BJ (cell line): Measurements from ENCODE around the gene SBNO2. TPM values are rescaled to one million over a fixed set of nuclear protein-coding genes. Genes with fewer than 3 reads are reported as not detected.

ENCODE experiments used
- CTCF ChIA-PET: fragments of 350-600 bp; formaldehyde crosslinking; extraction: SDS; loops from one replicate; lab custom pipeline; 2021; ENCODE audit warnings: antibody characterized with exemption, inconsistent platforms; lab: Yijun Ruan, JAX
- POLR2A ChIA-PET: fragments of 300-600 bp; sonication (Branson Sonifier 250); formaldehyde crosslinking; extraction: SDS; loops from one replicate; lab custom pipeline; 2021; ENCODE audit warnings: antibody characterized with exemption; lab: Charles Lee
- DNase-seq: peaks from one replicate; pipeline ENCODE4 v3.0.0-alpha.2; 2011; ENCODE audit warnings: low read depth
- H3K27me3 ChIP-seq: 2 replicates; pipeline ENCODE4 v1.6.0; 2011; ENCODE audit warnings: low read length; ENCODE audit not compliant: control insufficient read depth, insufficient read depth
- H3K36me3 ChIP-seq: 2 replicates; pipeline ENCODE4 v1.5.1; 2011; ENCODE audit warnings: low read length; ENCODE audit not compliant: control insufficient read depth, insufficient read depth
- H3K4me3 ChIP-seq: 2 replicates; pipeline ENCODE4 v1.5.1; 2011; ENCODE audit warnings: low read depth, mild to moderate bottlenecking, control low read depth, low read length
- CTCF ChIP-seq: IDR thresholded peaks from 2 replicates; pipeline ENCODE4 v1.5.1; 2011; ENCODE audit warnings: low read depth, mild to moderate bottlenecking, control low read depth, inconsistent platforms, low read length, moderate library complexity; ENCODE audit not compliant: insufficient read depth
- polyA plus RNA-seq: library from polyadenylated mRNA; depleted of rRNA; stranded (reverse); fragments of >200 nt; gene quantifications from 2 replicates; pipeline ENCODE4 v1.2.3, GENCODE V29; 2011

The SBNO2 gene
- polyA plus RNA-seq, 1 experiment, result 26.1 TPM

DNA sequence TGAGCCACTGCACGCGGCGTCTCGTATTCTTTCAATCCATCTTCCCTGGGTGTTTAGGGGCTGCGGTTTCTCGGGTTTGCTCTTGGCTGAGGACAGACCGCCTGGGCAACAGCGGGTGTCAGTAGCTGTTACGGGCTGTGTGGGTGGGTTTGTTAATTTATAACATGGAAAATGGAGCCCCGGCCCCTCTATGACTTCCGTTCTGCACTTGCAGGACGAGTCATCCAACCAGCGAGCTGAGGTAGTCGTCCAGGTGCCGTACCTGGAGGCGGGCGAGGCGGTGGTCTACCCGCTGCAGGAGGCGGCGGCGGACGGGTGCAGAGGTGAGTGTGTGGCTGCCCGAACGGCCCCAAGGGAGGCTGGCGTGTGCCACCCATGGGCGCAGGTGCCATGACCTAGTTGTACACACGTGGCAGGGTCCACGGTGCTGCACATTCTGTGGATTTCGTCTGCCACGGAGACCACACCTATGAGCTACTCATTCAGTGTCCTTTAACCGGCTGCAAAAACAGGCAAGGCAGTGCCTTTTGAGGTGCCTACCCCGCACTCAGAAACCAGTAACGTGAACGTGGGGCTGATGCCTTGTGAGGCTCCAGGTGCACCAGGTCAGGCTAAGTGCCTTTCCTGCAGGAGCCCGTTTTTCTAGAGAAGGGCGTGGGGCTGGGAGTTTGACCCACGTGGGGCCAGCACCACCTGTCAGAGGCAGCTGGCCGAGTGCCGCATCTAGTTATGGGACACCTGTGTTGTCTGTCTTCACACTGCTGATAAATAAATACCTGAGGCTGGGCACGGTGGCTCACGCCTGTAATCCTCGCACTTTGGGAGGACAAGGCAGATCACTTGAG, 89.8 kb downstream of the SBNO2 start:
- Histone ChIP-seq H3K4me3 (no peak overlapping the region), H3K27me3 (no peaks in the 10 kb centered on the region), H3K36me3 (peaks cover 15% of the 10 kb centered on the region)
- DNase-seq, result no peak
- ChIA-PET POLR2A (no interaction called here), CTCF (interaction anchor here (0.5 kb wide), 1 partner anchor 66 kb away, joined by 3 read pairs; no protein-coding TSS in a partner anchor)
- no peak for TF ChIP-seq CTCF

DNA sequence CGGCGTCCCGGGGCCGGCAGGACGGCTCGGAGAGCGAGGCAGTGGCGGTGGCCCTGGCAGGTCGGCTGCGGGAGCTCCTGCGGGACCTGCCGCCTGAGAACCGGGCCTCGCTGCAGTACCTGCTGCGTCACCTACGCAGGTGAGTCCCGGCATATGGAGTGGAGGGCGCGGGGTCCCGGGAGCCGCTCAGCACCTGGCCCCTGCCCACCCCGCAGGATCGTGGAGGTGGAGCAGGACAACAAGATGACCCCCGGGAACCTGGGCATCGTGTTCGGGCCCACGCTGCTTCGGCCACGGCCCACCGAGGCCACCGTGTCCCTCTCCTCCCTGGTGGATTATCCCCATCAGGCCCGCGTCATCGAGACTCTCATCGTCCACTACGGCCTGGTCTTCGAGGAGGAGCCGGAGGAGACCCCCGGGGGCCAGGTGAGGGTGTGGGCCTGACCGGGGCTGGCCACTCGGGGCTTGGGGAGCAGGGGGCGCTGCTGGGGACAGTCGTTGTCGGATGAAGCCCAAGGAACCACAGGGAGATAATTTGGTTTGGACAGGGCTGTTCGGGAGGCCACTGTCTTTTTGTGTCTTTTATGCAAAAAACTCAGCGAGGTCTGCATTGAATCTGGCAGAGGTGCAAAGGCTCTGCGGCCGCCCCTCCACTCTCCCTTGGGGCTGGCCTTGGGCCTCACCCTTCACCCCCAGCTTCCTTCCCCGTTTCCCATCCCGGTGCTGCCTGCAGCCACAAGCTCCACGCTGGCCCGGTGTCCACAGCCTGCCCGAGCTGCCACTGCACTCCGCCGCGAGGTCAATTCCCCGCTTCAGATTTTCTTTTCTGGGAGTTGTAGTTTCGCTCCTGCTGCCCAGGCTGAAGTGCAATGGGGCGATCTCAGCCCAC, 90.9 kb downstream of the SBNO2 start:
- TF ChIP-seq CTCF, result no peak
- ChIA-PET CTCF (no interaction called here), POLR2A (interaction anchor here (0.7 kb wide), 1 partner anchor 21 kb away, joined by 5 read pairs; no protein-coding TSS in a partner anchor)
- H3K36me3 ChIP-seq, result peaks cover 5% of the 10 kb centered on the region
- no peaks in the 10 kb centered on the region for H3K27me3 ChIP-seq
- H3K4me3 ChIP-seq, result no peak overlapping the region
- DNase-seq, result no peak

DNA sequence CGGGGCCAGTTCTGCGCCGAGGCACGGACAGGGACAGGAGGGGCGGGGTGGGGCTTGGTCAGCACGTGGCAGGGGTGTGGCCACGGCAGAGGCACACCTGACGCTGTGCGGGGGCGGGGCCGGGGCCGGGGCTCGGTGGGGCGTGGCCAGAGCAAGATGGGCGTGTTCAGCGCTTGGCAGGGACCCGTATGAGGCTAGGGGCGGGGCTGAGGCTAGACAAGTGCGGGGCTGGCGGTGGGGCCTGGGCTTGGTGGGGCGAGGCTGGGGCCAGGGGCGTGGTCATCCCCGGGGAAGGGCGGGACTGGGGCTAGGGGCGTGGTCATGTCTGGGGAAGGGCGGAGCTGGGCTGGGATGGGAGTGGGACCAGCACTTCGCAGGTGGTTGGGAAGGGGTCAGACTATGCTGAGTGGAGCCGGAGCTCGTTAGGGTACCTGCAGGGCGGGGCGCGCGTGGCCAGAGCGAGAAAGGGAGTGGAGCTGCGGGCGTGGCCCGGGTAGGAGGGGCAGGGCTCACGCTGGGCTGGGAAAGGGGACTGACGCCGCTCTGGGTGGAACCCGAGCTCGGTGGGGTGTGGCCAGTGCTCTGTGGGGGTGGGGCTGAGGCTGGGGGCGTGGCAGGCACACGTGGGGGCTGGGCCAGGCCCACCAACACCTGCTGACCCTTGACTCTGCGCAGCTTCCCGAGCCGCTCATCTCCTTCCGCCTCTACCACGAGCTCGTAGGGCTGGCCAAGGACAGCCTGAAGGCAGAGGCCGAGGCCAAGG, 91.7 kb downstream of the SBNO2 start:
- no peak for DNase-seq
- Histone ChIP-seq H3K27me3 (no peaks in the 10 kb centered on the region), H3K4me3 (peak overlapping the region; percentile 32), H3K36me3 (peaks cover 2% of the 10 kb centered on the region)
- TF ChIP-seq CTCF, result no peak
- CTCF ChIA-PET, result interaction anchor here (1.8 kb wide), 1 partner anchor 11 kb away, joined by 12 read pairs; no protein-coding TSS in a partner anchor
- POLR2A ChIA-PET, result interaction anchor here (0.7 kb wide), 1 partner anchor 20 kb away, joined by 5 read pairs; no protein-coding TSS in a partner anchor

DNA sequence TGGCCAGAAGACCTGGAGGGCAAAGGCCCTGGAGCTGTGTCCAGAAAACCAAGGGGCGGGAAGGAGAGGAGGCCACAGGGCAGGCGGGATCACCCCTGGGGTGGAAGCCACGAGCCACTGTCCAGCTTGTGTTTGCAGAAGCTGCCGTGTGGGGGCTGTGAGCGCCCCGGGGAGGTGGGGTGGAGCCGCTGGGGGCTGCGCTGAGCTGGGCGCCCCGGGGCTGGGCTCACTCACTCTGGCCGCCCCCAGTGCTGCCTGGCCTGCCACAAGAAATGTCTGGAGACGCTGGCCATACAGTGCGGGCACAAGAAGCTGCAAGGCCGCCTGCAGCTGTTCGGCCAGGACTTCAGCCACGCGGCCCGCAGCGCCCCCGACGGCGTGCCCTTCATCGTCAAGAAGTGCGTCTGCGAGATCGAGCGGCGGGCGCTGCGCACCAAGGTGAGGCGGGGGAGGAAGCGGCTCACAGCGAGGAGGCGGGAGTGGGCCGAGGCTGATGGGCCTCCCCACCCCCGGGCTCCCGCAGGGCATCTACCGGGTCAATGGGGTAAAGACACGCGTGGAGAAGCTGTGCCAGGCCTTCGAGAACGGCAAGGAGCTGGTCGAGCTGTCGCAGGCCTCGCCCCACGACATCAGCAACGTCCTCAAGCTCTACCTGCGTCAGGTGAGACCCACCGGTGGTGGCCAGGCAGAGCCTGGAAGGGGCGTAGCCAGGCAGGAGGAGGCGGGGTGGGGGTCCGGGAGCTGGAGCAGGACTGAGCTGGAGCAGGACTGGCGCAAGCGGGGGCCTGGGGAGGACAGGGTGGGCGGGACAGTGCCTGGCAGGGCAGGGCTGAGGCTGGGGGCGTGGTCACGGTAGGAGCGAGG, 92.5 kb downstream of the SBNO2 start:
- TF ChIP-seq CTCF, result no peak
- CTCF ChIA-PET, result interaction anchor here (0.8 to 1.8 kb wide), 2 partner anchors 10 to 20 kb away, joined by 3 to 12 read pairs; no protein-coding TSS in a partner anchor
- H3K4me3 ChIP-seq, result no peak overlapping the region
- POLR2A ChIA-PET, result no interaction called here
- peaks cover 2% of the 10 kb centered on the region; the same call in 1 of the 2 replicates for H3K36me3 ChIP-seq
- no peak for DNase-seq
- no peaks in the 10 kb centered on the region for H3K27me3 ChIP-seq
